ENCODE results near the gene IFIT2.

Gene IFIT2

GRCh38 chr10:89302625-89303024, 779 bp downstream of the IFIT2 start:
- TF ChIP-seq CTCF (conservative IDR thresholded peaks at IDR 0.05; ENCODE audit: low read length): no peak
- peak; percentile 31 for DNase-seq (ENCODE audit: low read depth)
- H3K4me3 ChIP-seq (ENCODE audit: low read length): peak overlapping the region; percentile 48

DNA sequence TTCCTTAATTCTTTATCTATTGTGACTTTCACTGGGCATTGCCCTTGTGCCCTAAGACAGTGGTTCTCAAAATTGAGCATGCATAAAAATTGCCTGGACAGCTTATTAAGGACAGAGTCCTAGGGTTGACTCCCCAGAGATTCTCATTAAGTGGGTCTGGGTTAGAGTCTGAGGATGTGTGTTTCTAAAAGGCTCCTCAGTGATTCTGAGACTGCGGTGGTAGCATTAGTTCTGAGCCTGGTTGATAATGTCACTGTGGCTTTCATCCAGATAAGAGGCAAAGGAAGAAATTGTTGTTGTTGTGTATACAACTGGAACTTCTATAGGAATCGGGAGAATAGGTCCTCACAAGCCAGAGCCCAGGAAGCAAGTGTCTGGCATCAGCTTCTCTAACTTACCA, 1.3 kb downstream of the IFIT2 start:
- no peak for TF ChIP-seq CTCF (conservative IDR thresholded peaks at IDR 0.05; ENCODE audit: low read length)
- no peak for DNase-seq (ENCODE audit: low read depth)

GRCh38 chr10:89304026-89304425, 2.2 kb downstream of the IFIT2 start:
- no peak for TF ChIP-seq CTCF (conservative IDR thresholded peaks at IDR 0.05; ENCODE audit: low read length)
- peak overlapping the region; percentile 25; the same call in 1 of the 2 replicates for H3K4me3 ChIP-seq (ENCODE audit: low read length)

More for the DNA sequence above, 1.3 kb downstream of the IFIT2 start:
- peak overlapping the region; percentile 48 for H3K4me3 ChIP-seq (ENCODE audit: low read length)

DNA sequence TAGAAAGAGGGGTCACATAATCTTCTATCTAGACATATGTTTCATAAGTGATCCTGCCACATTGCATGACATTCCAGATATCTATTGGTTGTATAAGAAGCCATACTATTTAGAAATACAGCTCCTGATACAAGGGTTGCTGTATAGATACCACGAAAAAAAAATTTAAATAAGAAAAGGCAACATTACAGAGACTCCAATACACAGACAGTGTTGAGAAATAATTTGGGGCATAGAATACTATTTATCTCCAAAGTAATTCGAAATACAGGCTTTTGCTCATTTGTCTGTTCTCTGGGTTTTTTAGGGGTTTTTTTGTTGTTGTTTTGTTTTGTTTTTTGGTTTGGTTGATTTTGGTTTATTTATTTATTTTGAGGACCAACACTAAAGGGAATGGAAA, 2.6 kb downstream of the IFIT2 start:
- no peak for TF ChIP-seq CTCF (conservative IDR thresholded peaks at IDR 0.05; ENCODE audit: low read length)
- DNase-seq (ENCODE audit: low read depth): no peak
- no peak overlapping the region for H3K4me3 ChIP-seq (ENCODE audit: low read length)

More at GRCh38 chr10:89304026-89304425, 2.2 kb downstream of the IFIT2 start:
- no peak for DNase-seq (ENCODE audit: low read depth)

DNA sequence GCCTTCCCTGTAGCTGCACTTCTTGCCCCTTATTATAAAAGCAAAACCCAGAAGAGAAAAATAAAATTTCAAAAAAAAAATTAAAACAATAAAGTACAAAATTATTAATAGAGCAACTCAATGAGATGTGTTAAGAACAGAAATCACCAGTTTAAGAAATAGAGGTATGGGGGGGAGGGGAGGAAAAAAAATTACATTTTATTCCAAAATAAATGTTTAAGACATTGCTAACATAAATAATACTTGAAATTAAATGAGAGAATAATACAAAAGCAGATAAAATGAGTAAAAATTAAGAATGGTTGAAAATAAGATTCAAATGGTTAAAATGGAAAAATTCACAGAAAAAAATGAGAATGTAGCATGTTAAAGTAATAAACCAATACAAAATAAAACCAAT, 3.1 kb downstream of the IFIT2 start:
- no peak for DNase-seq (ENCODE audit: low read depth)
- TF ChIP-seq CTCF (conservative IDR thresholded peaks at IDR 0.05; ENCODE audit: low read length): no peak
- no peak overlapping the region for H3K4me3 ChIP-seq (ENCODE audit: low read length)

DNA sequence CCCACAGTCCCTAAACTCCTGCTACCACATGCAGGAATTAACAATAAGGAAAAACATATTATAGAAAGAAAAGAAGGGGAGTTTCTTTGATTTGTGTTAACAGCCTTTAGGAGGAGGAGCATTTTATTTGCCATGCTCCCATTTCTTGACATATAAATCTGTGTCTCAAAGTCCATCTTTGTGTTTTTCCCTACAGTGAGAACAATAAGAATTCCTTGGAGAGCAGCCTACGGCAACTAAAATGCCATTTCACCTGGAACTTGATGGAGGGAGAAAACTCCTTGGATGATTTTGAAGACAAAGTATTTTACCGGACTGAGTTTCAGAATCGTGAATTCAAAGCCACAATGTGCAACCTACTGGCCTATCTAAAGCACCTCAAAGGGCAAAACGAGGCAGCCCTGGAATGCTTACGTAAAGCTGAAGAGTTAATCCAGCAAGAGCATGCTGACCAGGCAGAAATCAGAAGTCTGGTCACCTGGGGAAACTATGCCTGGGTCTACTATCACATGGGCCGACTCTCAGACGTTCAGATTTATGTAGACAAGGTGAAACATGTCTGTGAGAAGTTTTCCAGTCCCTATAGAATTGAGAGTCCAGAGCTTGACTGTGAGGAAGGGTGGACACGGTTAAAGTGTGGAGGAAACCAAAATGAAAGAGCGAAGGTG, 4.1 kb downstream of the IFIT2 start:
- H3K4me3 ChIP-seq (ENCODE audit: low read length): no peak overlapping the region
- TF ChIP-seq CTCF (conservative IDR thresholded peaks at IDR 0.05; ENCODE audit: low read length): no peak
- DNase-seq (ENCODE audit: low read depth): no peak

GRCh38 chr10:89306434-89307268, 4.8 kb downstream of the IFIT2 start:
- no peak for DNase-seq (ENCODE audit: low read depth)
- no peak for TF ChIP-seq CTCF (conservative IDR thresholded peaks at IDR 0.05; ENCODE audit: low read length)
- H3K4me3 ChIP-seq (ENCODE audit: low read length): no peak overlapping the region
